B cell (primary cell): ENCODE results near the gene C17orf50.

Source experiments
- EZH2 ChIP-seq: IDR thresholded peaks from 2 replicates; pipeline ENCODE4 v1.6.1; 2012; ENCODE audit warnings: borderline replicate concordance, low read depth, mild to moderate bottlenecking, moderate library complexity, low read length; ENCODE audit not compliant: insufficient read depth, poor library complexity, severe bottlenecking
- TF ChIP-seq, protein P1 (sequence below): fragments of 200-600 bp; IDR thresholded peaks from one replicate; pipeline ENCODE4 v1.8.0; 2022; ENCODE audit warnings: antibody characterized with exemption, mild to moderate bottlenecking

DNA sequence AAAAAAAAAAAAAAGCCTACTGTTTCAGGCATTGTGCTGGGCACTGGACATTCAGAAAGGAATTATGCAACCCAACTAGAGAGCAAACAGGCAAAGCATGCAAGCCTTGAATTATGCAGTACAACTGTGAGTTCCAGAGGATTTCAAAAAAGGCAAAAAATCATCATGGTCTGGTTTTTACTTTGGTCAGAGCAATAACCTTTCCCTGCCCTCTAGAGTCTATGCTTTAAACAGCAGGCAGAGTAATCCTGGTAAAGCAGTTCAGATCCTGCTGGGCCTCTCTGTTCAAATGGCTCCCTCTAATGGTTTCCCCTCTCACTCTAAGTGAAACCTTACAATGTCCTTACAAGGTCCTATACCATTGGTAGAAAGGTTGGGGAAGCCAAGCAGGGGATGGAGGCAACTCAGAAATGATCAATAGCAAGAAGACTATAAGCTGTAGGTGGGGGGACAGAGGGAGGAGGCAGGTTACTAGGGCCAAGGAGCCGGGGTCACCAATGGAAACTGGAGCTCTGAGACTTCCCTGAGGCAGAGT is 44.0 kb downstream of the C17orf50 start:
- TF ChIP-seq, protein P1, sequence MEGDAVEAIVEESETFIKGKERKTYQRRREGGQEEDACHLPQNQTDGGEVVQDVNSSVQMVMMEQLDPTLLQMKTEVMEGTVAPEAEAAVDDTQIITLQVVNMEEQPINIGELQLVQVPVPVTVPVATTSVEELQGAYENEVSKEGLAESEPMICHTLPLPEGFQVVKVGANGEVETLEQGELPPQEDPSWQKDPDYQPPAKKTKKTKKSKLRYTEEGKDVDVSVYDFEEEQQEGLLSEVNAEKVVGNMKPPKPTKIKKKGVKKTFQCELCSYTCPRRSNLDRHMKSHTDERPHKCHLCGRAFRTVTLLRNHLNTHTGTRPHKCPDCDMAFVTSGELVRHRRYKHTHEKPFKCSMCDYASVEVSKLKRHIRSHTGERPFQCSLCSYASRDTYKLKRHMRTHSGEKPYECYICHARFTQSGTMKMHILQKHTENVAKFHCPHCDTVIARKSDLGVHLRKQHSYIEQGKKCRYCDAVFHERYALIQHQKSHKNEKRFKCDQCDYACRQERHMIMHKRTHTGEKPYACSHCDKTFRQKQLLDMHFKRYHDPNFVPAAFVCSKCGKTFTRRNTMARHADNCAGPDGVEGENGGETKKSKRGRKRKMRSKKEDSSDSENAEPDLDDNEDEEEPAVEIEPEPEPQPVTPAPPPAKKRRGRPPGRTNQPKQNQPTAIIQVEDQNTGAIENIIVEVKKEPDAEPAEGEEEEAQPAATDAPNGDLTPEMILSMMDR = peak; percentile 64
- TF ChIP-seq EZH2 = no peak
